GM12878 (cell line): ENCODE results near the gene PRKN.

Source experiments
- ATF7 ChIP-seq: fragments of 450-650 bp; IDR thresholded peaks from 2 replicates; pipeline ENCODE4 v1.6.1; 2016; ENCODE audit warnings: low read depth, mild to moderate bottlenecking
- BMI1 ChIP-seq: fragments of 450-650 bp; IDR thresholded peaks from 2 replicates; pipeline ENCODE4 v1.6.1; 2016; ENCODE audit warnings: mild to moderate bottlenecking, moderate library complexity, borderline replicate concordance
- CHD2 ChIP-seq: IDR thresholded peaks from 2 replicates; pipeline ENCODE4 v1.6.1; 2011; ENCODE audit warnings: low read depth, low read length, improper control_type of control experiment, borderline replicate concordance
- CTCF ChIP-seq, 3 experiments: IDR thresholded peaks in 2 of 3; conservative IDR thresholded peaks in 1 of 3; 2 replicates each; pipeline ENCODE4 v1.5.1; 2011; ENCODE audit warnings: low read depth in 3 of 3, low read length in 3 of 3, mild to moderate bottlenecking in 3 of 3, control low read depth in 2 of 3, moderate library complexity in 2 of 3, inconsistent platforms in 1 of 3, mixed read lengths in 1 of 3; ENCODE audit not compliant: control insufficient read depth in 2 of 3, insufficient read depth in 1 of 3; ENCODE audit errors: extremely low read depth in 1 of 3
- HDAC2 ChIP-seq: fragments of 200-600 bp; sonication (generic); IDR thresholded peaks from 2 replicates; pipeline ENCODE4 v1.6.1; 2017
- IRF3 ChIP-seq: fragments of 450-650 bp; IDR thresholded peaks from 2 replicates; pipeline ENCODE4 v1.6.1; 2014; ENCODE audit warnings: mild to moderate bottlenecking
- MAX ChIP-seq: IDR thresholded peaks from 2 replicates; pipeline ENCODE4 v1.6.1; 2012; ENCODE audit warnings: low read depth, low read length, improper control_type of control experiment
- MXI1 ChIP-seq: fragments of 150-350 bp; IDR thresholded peaks from 2 replicates; pipeline ENCODE4 v1.6.1; 2011; ENCODE audit warnings: low read depth, mild to moderate bottlenecking, inconsistent platforms, low read length, improper control_type of control experiment
- NFYB ChIP-seq: IDR thresholded peaks from 2 replicates; pipeline ENCODE4 v1.6.1; 2011; ENCODE audit warnings: low read depth, mild to moderate bottlenecking, low read length, improper control_type of control experiment, moderate library complexity; ENCODE audit not compliant: insufficient read depth
- POLR2A ChIP-seq: IDR thresholded peaks from 2 replicates; pipeline ENCODE4 v1.6.1; 2011; ENCODE audit warnings: low read depth, mild to moderate bottlenecking, low read length
- SMAD1 ChIP-seq: fragments of 450-650 bp; IDR thresholded peaks from 2 replicates; pipeline ENCODE4 v1.6.1; 2018; ENCODE audit warnings: mild to moderate bottlenecking, low read depth; ENCODE audit not compliant: partially characterized antibody
- SP1 ChIP-seq: IDR thresholded peaks from one replicate; pipeline ENCODE4 v1.6.1; 2011; ENCODE audit warnings: low read depth, low read length
- USF2 ChIP-seq: IDR thresholded peaks from 2 replicates; pipeline ENCODE4 v1.6.1; 2011; ENCODE audit warnings: low read depth, low read length, improper control_type of control experiment, borderline replicate concordance
- YY1 ChIP-seq: IDR thresholded peaks from 2 replicates; pipeline ENCODE4 v1.6.1; 2011; ENCODE audit warnings: low read depth, mild to moderate bottlenecking, low read length

- TF ChIP-seq MXI1 (no peak), CTCF (IDR thresholded peaks at IDR 0.05 in 2 of 3, conservative IDR thresholded peaks at IDR 0.05 in 1 of 3; ENCODE audit: control insufficient read depth in 2 of 3, extremely low read depth in 1 of 3, insufficient read depth in 1 of 3, low read depth in 3 of 3, low read length in 3 of 3) (no peak), ATF7 (no peak), YY1 (no peak), SMAD1 (no peak), BMI1 (no peak), CHD2 (no peak), HDAC2 (no peak), USF2 (no peak), MAX (no peak), NFYB (no peak), SP1 (no peak), IRF3 (no peak), POLR2A (no peak)
Measured at GRCh38 chr6:161954077-161954476, 773.5 kb downstream of the PRKN start.
